HG03095 (cell line): ENCODE data around the gene SLC1A7.

Experiments used
- ATAC-seq: cut with Tn5 transposase; IDR thresholded peaks from one replicate; pipeline ENCODE4 v1.9.1; 2021; ENCODE audit warnings: moderate library complexity; ENCODE audit not compliant: unreplicated experiment

SLC1A7 gene

GRCh38 chr1:53065391-53065790 lies 77.0 kb downstream of the SLC1A7 start:
- no peak for ATAC-seq

GRCh38 chr1:53063744-53064515 lies 78.5 kb downstream of the SLC1A7 start:
- no peak for ATAC-seq

GRCh38 chr1:53062708-53063591 lies 79.5 kb downstream of the SLC1A7 start:
- no peak for ATAC-seq

GRCh38 chr1:53061859-53062707 lies 80.4 kb downstream of the SLC1A7 start, which contains the start of gene PODN:
Gene PODN (plus strand): TSS chr1:53062213. CDS start chr1:53069856, 7,643 bp downstream.
- ATAC-seq, result no peak

- ATAC-seq, result no peak
Measured at GRCh38 chr1:53061123-53061858, 81.1 kb downstream of the SLC1A7 start.

GRCh38 chr1:53060579-53060978 lies 81.9 kb downstream of the SLC1A7 start:
- no peak for ATAC-seq

- no peak for ATAC-seq
Measured at GRCh38 chr1:53057127-53057526, 85.3 kb downstream of the SLC1A7 start.

GRCh38 chr1:53051676-53052075 lies 90.8 kb downstream of the SLC1A7 start:
- no peak for ATAC-seq

GRCh38 chr1:53050310-53050709 lies 92.1 kb downstream of the SLC1A7 start:
- ATAC-seq, result no peak

GRCh38 chr1:53049574-53049967 lies 92.9 kb downstream of the SLC1A7 start:
- no peak for ATAC-seq

- ATAC-seq, result no peak
Measured at GRCh38 chr1:53048960-53049573, 93.4 kb downstream of the SLC1A7 start.

GRCh38 chr1:53047737-53048736 lies 94.4 kb downstream of the SLC1A7 start:
- ATAC-seq, result no peak

- ATAC-seq, result no peak
Measured at GRCh38 chr1:53046930-53047329, 95.5 kb downstream of the SLC1A7 start.

GRCh38 chr1:53044926-53045325 lies 97.5 kb downstream of the SLC1A7 start:
- ATAC-seq, result no peak

GRCh38 chr1:53043271-53043670 lies 99.2 kb downstream of the SLC1A7 start:
- ATAC-seq, result no peak

GRCh38 chr1:53038566-53038965 lies 103.9 kb downstream of the SLC1A7 start:
- ATAC-seq, result no peak
